Neural cell (in vitro differentiated cells): ENCODE results near the gene RAET1L.

Source experiments
- EZH2 ChIP-seq: fragments of 200-600, 300-800 bp; shearing (Covaris generic), sonication (generic); IDR thresholded peaks from 2 replicates; pipeline ENCODE4 v1.6.1; 2014; ENCODE audit warnings: antibody characterized with exemption, low read length, borderline replicate concordance, mild to moderate bottlenecking; ENCODE audit not compliant: insufficient read depth, poor library complexity, severe bottlenecking
- POLR2AphosphoS5 ChIP-seq: IDR thresholded peaks from 2 replicates; pipeline ENCODE4 v1.6.1; 2012
- TF ChIP-seq, protein P1 (sequence below): IDR thresholded peaks from 2 replicates; pipeline ENCODE4 v1.6.1; 2012; ENCODE audit warnings: borderline replicate concordance
- TF ChIP-seq, protein P2 (sequence below): fragments of 450-650 bp; IDR thresholded peaks from 2 replicates; pipeline ENCODE4 v1.5.1; 2014; ENCODE audit warnings: antibody characterized with exemption, mild to moderate bottlenecking, moderate library complexity; ENCODE audit not compliant: poor library complexity, severe bottlenecking

DNA sequence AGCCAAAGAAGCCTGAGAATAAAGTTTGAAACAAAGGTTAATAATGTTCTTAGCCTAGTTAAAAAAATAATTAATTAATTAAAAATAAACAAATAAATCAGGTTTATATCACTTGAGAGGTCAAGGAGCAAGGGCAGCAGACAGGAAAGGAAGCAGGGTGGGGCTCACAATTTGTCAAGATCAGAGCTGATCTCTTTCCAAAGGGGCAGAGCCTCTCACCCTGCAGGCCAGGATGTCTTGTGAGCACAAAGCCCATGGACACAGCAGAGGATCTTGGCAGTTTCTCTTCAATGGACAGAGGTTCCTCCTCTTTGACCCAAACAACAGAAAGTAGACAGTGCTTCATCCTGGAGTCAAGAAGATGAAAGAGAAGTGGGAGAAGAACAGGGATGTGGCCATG lies 46.7 kb downstream of the RAET1L start:
- TF ChIP-seq, protein P1, sequence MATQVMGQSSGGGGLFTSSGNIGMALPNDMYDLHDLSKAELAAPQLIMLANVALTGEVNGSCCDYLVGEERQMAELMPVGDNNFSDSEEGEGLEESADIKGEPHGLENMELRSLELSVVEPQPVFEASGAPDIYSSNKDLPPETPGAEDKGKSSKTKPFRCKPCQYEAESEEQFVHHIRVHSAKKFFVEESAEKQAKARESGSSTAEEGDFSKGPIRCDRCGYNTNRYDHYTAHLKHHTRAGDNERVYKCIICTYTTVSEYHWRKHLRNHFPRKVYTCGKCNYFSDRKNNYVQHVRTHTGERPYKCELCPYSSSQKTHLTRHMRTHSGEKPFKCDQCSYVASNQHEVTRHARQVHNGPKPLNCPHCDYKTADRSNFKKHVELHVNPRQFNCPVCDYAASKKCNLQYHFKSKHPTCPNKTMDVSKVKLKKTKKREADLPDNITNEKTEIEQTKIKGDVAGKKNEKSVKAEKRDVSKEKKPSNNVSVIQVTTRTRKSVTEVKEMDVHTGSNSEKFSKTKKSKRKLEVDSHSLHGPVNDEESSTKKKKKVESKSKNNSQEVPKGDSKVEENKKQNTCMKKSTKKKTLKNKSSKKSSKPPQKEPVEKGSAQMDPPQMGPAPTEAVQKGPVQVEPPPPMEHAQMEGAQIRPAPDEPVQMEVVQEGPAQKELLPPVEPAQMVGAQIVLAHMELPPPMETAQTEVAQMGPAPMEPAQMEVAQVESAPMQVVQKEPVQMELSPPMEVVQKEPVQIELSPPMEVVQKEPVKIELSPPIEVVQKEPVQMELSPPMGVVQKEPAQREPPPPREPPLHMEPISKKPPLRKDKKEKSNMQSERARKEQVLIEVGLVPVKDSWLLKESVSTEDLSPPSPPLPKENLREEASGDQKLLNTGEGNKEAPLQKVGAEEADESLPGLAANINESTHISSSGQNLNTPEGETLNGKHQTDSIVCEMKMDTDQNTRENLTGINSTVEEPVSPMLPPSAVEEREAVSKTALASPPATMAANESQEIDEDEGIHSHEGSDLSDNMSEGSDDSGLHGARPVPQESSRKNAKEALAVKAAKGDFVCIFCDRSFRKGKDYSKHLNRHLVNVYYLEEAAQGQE = no peak
- TF ChIP-seq POLR2AphosphoS5 (no peak), EZH2 (no peak)
- TF ChIP-seq, protein P2, sequence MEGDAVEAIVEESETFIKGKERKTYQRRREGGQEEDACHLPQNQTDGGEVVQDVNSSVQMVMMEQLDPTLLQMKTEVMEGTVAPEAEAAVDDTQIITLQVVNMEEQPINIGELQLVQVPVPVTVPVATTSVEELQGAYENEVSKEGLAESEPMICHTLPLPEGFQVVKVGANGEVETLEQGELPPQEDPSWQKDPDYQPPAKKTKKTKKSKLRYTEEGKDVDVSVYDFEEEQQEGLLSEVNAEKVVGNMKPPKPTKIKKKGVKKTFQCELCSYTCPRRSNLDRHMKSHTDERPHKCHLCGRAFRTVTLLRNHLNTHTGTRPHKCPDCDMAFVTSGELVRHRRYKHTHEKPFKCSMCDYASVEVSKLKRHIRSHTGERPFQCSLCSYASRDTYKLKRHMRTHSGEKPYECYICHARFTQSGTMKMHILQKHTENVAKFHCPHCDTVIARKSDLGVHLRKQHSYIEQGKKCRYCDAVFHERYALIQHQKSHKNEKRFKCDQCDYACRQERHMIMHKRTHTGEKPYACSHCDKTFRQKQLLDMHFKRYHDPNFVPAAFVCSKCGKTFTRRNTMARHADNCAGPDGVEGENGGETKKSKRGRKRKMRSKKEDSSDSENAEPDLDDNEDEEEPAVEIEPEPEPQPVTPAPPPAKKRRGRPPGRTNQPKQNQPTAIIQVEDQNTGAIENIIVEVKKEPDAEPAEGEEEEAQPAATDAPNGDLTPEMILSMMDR = no peak
